Neuronal stem cell (in vitro differentiated cells): ENCODE measurements around the gene SAMD9L. TPM values are rescaled to one million over a fixed set of nuclear protein-coding genes. Genes with fewer than 3 reads are reported as not detected.

Source experiments
- DNase-seq: peaks from one replicate; pipeline ENCODE4 v3.0.0-alpha.2; 2013; ENCODE audit warnings: low spot score
- H2AFZ ChIP-seq: one replicate; pipeline ENCODE4 v1.6.1; 2013; ENCODE audit warnings: mild to moderate bottlenecking, low read length, inconsistent platforms
- H2AK5ac ChIP-seq: 2 replicates; pipeline ENCODE4 v1.6.1; 2013; ENCODE audit warnings: low read depth, mild to moderate bottlenecking, inconsistent platforms, low read length, moderate library complexity, mixed read lengths
- H2BK120ac ChIP-seq: 2 replicates; pipeline ENCODE4 v1.6.1; 2013; ENCODE audit warnings: low read depth, mild to moderate bottlenecking, inconsistent platforms, low read length, moderate library complexity, mixed read lengths
- H2BK12ac ChIP-seq: one replicate; pipeline ENCODE4 v1.6.1; 2013; ENCODE audit warnings: low read length, inconsistent platforms
- H2BK15ac ChIP-seq: 2 replicates; pipeline ENCODE4 v1.6.1; 2013; ENCODE audit warnings: mild to moderate bottlenecking, low read length, inconsistent platforms, mixed read lengths
- H2BK5ac ChIP-seq: one replicate; pipeline ENCODE4 v1.6.1; 2013; ENCODE audit warnings: inconsistent platforms, mild to moderate bottlenecking, low read length, moderate library complexity
- H3K14ac ChIP-seq: one replicate; pipeline ENCODE4 v1.6.1; 2013; ENCODE audit warnings: low read length, inconsistent platforms
- H3K18ac ChIP-seq: 2 replicates; pipeline ENCODE4 v1.6.1; 2013; ENCODE audit warnings: low read length, inconsistent platforms
- H3K23ac ChIP-seq: 2 replicates; pipeline ENCODE4 v1.6.1; 2013; ENCODE audit warnings: low read depth, mild to moderate bottlenecking, mixed read lengths, low read length, inconsistent platforms; ENCODE audit not compliant: poor library complexity
- H3K27ac ChIP-seq: replicated peaks from 3 replicates; pipeline ENCODE4 v1.5.1; 2013; ENCODE audit warnings: low read length, inconsistent platforms
- H3K27me3 ChIP-seq, 3 experiments: 2 replicates each; pipeline ENCODE4 v1.6.1; 2013; ENCODE audit warnings: low read length in 3 of 3, mild to moderate bottlenecking in 2 of 3, inconsistent platforms in 1 of 3, low read depth in 1 of 3, mixed read lengths in 1 of 3, moderate library complexity in 1 of 3; ENCODE audit not compliant: control insufficient read depth in 3 of 3, insufficient read depth in 3 of 3
- H3K36me3 ChIP-seq, 2 donors: replicated peaks in 1 of 2; 2 replicates each; pipeline ENCODE4 v1.6.1; 2013; ENCODE audit warnings: low read length in 2 of 2; ENCODE audit not compliant: control insufficient read depth in 2 of 2, insufficient read depth in 2 of 2
- H3K4ac ChIP-seq: 2 replicates; pipeline ENCODE4 v1.6.1; 2013; ENCODE audit warnings: inconsistent platforms, mild to moderate bottlenecking, low read length, moderate library complexity
- H3K4me1 ChIP-seq, 2 donors: 1 replicate in 1 of 2; 2 replicates in 1 of 2; pipeline ENCODE4 v1.6.1; 2013; ENCODE audit warnings: low read length in 2 of 2, low read depth in 1 of 2; ENCODE audit not compliant: control insufficient read depth in 2 of 2, insufficient read depth in 1 of 2
- H3K4me2 ChIP-seq: one replicate; pipeline ENCODE4 v1.6.1; 2013; ENCODE audit warnings: mild to moderate bottlenecking, low read length, inconsistent platforms; ENCODE audit not compliant: insufficient read depth, poor library complexity, severe bottlenecking
- H3K4me3 ChIP-seq, 2 donors: 2 replicates each; pipeline ENCODE4 v1.5.1; 2013; ENCODE audit warnings: low read length in 2 of 2, mild to moderate bottlenecking in 2 of 2, inconsistent platforms in 1 of 2, moderate library complexity in 1 of 2
- H3K79me1 ChIP-seq: one replicate; pipeline ENCODE4 v1.6.1; 2013; ENCODE audit warnings: low read depth, mild to moderate bottlenecking, inconsistent platforms, low read length, moderate library complexity
- H3K9ac ChIP-seq: one replicate; pipeline ENCODE4 v1.6.1; 2013; ENCODE audit warnings: mild to moderate bottlenecking, low read depth, low read length, inconsistent platforms; ENCODE audit not compliant: poor library complexity
- H3K9me3 ChIP-seq, 2 donors: replicated peaks in 1 of 2; 2 replicates each; pipeline versions ENCODE3 to v1.6.1; 2013; ENCODE audit warnings: low read length in 2 of 2, mild to moderate bottlenecking in 2 of 2, inconsistent platforms in 1 of 2, low read depth in 1 of 2, mixed read lengths in 1 of 2, moderate library complexity in 1 of 2; ENCODE audit not compliant: control insufficient read depth in 2 of 2, insufficient read depth in 1 of 2
- H4K8ac ChIP-seq: one replicate; pipeline ENCODE4 v1.6.1; 2013; ENCODE audit warnings: low read depth, mild to moderate bottlenecking, inconsistent platforms, low read length, moderate library complexity
- H4K91ac ChIP-seq: one replicate; pipeline ENCODE4 v1.6.1; 2013; ENCODE audit warnings: low read length, low read depth, mild to moderate bottlenecking, inconsistent platforms; ENCODE audit not compliant: poor library complexity
- WGBS, 2 donors: extraction: QIAGEN DNeasy Blood & Tissue Kit; methylation state at CpG; one replicate each; pipeline ENCODE4 v1.1.7; 2013; ENCODE audit warnings: missing lambda C conversion rate in 2 of 2, mixed read lengths in 1 of 2; ENCODE audit not compliant: insufficient read length in 2 of 2, insufficient replicate concordance in 1 of 2; ENCODE audit errors: extremely low coverage in 2 of 2; 5-methylcytosine and 5-hydroxymethylcytosine counted together
- polyA plus RNA-seq, 2 experiments: library from polyadenylated mRNA; stranded (reverse); fragments of 200-250 nt; gene quantifications; one replicate each; pipeline ENCODE4 v1.2.3, GENCODE V29; 2013

The SAMD9L gene
- 0.07 TPM for polyA plus RNA-seq (2013, experiment 1 of 2)
- 0.01 TPM for polyA plus RNA-seq (2013, experiment 2 of 2)

DNA sequence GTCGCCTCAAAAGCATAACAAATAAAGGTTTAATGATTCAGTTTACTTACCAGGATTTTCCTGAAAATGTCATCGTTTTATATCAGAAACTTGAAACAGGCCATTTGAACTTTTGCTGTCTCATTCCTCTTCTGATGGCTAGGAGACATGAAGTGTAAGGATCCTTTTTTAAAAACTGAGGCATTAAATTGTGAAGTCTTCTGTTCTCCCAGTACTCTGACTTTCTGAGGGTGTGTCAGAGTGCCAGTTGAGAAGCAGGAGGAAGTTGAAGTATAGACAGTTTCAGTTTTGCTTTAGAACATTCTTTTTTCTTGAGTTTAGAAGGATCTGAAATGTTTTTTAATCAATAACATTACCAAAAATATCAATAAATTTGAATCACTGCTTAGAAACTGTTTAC, at the start of gene SAMD9L:
SAMD9L (minus strand) TSS at position 242 of the 400 bp plus-strand sequence. CDS start 12,414 bp downstream, outside the sequence.
- DNase-seq, result no peak
- H3K4me3 ChIP-seq, result no peak within 1 kb of the TSS
- no peak within 1 kb of the TSS for H3K27ac ChIP-seq
- H4K91ac ChIP-seq, result no peak within 1 kb of the TSS
- H2BK5ac ChIP-seq, result no peak within 1 kb of the TSS
- H3K23ac ChIP-seq, result no peak within 1 kb of the TSS
- H3K14ac ChIP-seq, result no peak within 1 kb of the TSS
- H2BK15ac ChIP-seq, result no peak within 1 kb of the TSS
- H3K36me3 ChIP-seq, result no peaks in the 10 kb centered on the region
- H3K4ac ChIP-seq, result no peak within 1 kb of the TSS
- H2BK12ac ChIP-seq, result no peak within 1 kb of the TSS
- no peak within 1 kb of the TSS for H2AK5ac ChIP-seq
- H3K9me3 ChIP-seq, result no peaks in the 10 kb centered on the region
- peaks cover 0 to 4% (median 0%) of the 10 kb centered on the region in 3 experiments for H3K27me3 ChIP-seq
- no peaks in the 10 kb centered on the region for H3K79me1 ChIP-seq
- H3K4me2 ChIP-seq, result no peak within 1 kb of the TSS
- peak within 1 kb of the TSS; percentile 30 for H2AFZ ChIP-seq
- no peak within 1 kb of the TSS for H3K9ac ChIP-seq
- H3K18ac ChIP-seq, result no peak within 1 kb of the TSS
- no peak within 1 kb of the TSS for H4K8ac ChIP-seq
- peaks cover 0 to 6% of the 10 kb centered on the region in 2 donors for H3K4me1 ChIP-seq
- no CpG with 5 or more reads among the region's 2 CpGs for WGBS, 2 donors
- H2BK120ac ChIP-seq, result no peak within 1 kb of the TSS

DNA sequence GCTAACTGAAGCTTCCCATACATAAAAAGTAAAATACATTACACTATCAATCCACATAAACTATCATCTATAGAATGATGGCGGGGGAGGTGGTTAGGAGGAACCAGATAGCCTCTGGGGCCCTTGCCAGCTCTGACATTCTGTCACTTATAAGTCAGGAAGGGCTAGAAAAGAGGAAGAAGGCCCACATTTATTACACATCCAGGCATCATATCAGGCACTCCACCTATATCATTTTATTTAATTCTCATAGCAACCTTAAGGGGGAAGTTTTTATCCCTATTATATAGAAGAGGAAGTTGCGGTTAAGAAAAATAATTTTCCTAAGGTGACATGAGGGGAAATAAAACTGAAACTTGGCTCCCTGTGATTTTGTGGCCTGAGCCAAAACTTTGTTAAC, 48.2 kb upstream of the SAMD9L start:
- no peak overlapping the region for H4K91ac ChIP-seq
- no peak overlapping the region for H2BK12ac ChIP-seq
- H3K27me3 ChIP-seq, result peaks cover 0 to 21% (median 0%) of the 10 kb centered on the region in 3 experiments
- H4K8ac ChIP-seq, result no peak overlapping the region
- H3K27ac ChIP-seq, result no peak overlapping the region
- no peak overlapping the region for H3K18ac ChIP-seq
- H3K14ac ChIP-seq, result no peak overlapping the region
- no peak overlapping the region for H3K9ac ChIP-seq
- H3K79me1 ChIP-seq, result no peaks in the 10 kb centered on the region
- no peak overlapping the region for H2BK5ac ChIP-seq
- H3K4me2 ChIP-seq, result no peak overlapping the region
- no peak overlapping the region for H2AK5ac ChIP-seq
- no peak overlapping the region for H2BK15ac ChIP-seq
- no peaks in the 10 kb centered on the region for H3K9me3 ChIP-seq
- DNase-seq, result no peak
- no peak overlapping the region for H2BK120ac ChIP-seq
- no peak overlapping the region for H3K4ac ChIP-seq
- H3K36me3 ChIP-seq, result no peaks in the 10 kb centered on the region
- no peak overlapping the region for H2AFZ ChIP-seq
- no CpG with 5 or more reads among the region's 2 CpGs for WGBS, 2 donors
- H3K4me3 ChIP-seq, result no peak overlapping the region
- no peak overlapping the region for H3K23ac ChIP-seq
- no peaks in the 10 kb centered on the region for H3K4me1 ChIP-seq

DNA sequence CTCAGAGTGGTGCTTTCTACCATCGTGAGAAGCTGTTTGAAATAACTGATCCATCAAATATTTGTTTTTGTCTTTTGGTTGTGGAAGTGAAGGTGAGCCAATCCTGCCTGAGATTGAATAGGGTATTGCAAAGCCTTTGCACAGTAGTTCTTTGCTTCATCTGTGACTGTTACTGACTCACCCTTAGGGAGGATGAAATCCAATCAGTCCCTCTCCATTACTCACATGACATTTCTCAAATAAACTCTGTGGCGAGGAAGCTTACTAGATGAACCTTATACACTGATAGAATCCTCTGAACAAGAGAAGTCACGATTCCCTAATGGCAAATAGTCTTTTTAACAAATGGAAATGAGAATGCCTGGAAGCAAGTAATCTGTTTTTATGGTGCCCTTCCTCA, 46.2 kb upstream of the SAMD9L start:
- no peak overlapping the region for H3K14ac ChIP-seq
- H2AK5ac ChIP-seq, result no peak overlapping the region
- H4K91ac ChIP-seq, result no peak overlapping the region
- H3K9ac ChIP-seq, result no peak overlapping the region
- DNase-seq, result no peak
- WGBS, 2 donors, result no CpG with 5 or more reads among the region's 3 CpGs
- H3K27ac ChIP-seq, result no peak overlapping the region
- H3K23ac ChIP-seq, result no peak overlapping the region
- no peak overlapping the region for H2BK5ac ChIP-seq
- no peak overlapping the region for H2BK120ac ChIP-seq
- no peak overlapping the region for H4K8ac ChIP-seq
- H3K9me3 ChIP-seq, result no peaks in the 10 kb centered on the region
- no peak overlapping the region for H2BK12ac ChIP-seq
- no peak overlapping the region for H3K4ac ChIP-seq
- no peak overlapping the region for H2BK15ac ChIP-seq
- H3K36me3 ChIP-seq, result no peaks in the 10 kb centered on the region
- H3K4me1 ChIP-seq, result no peaks in the 10 kb centered on the region
- no peak overlapping the region for H3K4me3 ChIP-seq
- H3K27me3 ChIP-seq, result peaks cover 0 to 20% (median 0%) of the 10 kb centered on the region in 3 experiments
- no peak overlapping the region for H2AFZ ChIP-seq
- H3K79me1 ChIP-seq, result no peaks in the 10 kb centered on the region
- no peak overlapping the region for H3K18ac ChIP-seq
- no peak overlapping the region for H3K4me2 ChIP-seq

DNA sequence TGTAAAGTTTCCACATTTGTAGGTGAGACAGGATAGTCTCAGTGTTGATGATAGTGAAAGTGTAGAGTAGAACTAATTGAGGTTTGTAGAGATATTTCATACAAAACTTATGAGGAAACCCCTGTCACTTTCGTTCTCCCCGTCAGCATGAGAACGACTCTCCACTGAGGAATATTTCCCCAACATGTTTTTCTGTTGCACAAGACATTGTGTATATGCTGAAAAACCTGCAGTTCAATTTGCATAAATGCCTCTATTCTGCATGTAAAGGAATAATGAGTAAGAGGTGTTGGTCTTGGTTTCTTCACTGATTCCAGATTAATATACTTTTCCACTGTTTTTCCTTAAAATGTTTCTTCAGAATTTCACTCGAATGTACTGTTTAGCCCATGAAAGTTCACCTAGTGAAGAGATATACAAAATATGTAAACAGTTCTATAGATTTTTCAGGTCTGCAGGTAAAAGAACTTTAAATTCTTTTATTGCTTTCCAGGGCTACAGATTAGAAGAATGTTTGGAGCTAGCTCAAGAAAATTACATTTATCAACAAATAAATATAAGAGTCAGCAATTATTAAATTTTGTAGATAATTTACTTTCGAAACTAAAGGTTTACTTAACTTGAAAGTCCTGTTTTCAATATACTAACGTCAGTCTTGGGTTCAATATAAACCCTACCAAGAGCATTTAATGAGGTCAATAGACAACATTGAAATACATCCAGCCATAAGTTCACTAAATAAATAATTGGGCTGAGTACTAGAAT, 40.9 kb upstream of the SAMD9L start:
- H3K9ac ChIP-seq, result no peak overlapping the region
- H3K23ac ChIP-seq, result no peak overlapping the region
- H4K8ac ChIP-seq, result no peak overlapping the region
- WGBS, 2 donors, result no CpG with 5 or more reads among the region's 6 CpGs
- no peak overlapping the region for H2BK15ac ChIP-seq
- no peaks in the 10 kb centered on the region for H3K36me3 ChIP-seq
- no peak overlapping the region for H2BK120ac ChIP-seq
- H3K9me3 ChIP-seq, result no peaks in the 10 kb centered on the region
- H3K4me2 ChIP-seq, result no peak overlapping the region
- peaks cover 0 to 26% (median 0%) of the 10 kb centered on the region in 3 experiments for H3K27me3 ChIP-seq
- H3K4me3 ChIP-seq, result no peak overlapping the region
- H2AFZ ChIP-seq, result no peak overlapping the region
- H3K4ac ChIP-seq, result no peak overlapping the region
- no peak overlapping the region for H2BK12ac ChIP-seq
- no peak overlapping the region for H3K14ac ChIP-seq
- no peaks in the 10 kb centered on the region for H3K4me1 ChIP-seq
- no peak overlapping the region for H4K91ac ChIP-seq
- no peak for DNase-seq
- H3K18ac ChIP-seq, result no peak overlapping the region
- no peak overlapping the region for H3K27ac ChIP-seq
- H3K79me1 ChIP-seq, result no peaks in the 10 kb centered on the region
- H2BK5ac ChIP-seq, result no peak overlapping the region
- no peak overlapping the region for H2AK5ac ChIP-seq
